MCF 10A (cell line): ENCODE data around the gene MBD2. TPM values are rescaled to one million over a fixed set of nuclear protein-coding genes. Genes with fewer than 3 reads are reported as not detected.

Experiments used
- BruUV-seq: library from RNA; stranded (reverse); fragments of 400-500 nt; replicated peaks from 2 replicates; lab custom pipeline; 2021; lab: Mats Ljungman, UMichigan
- CTCF ChIA-PET: fragments of 300-600 bp; sonication (Branson Sonifier 250); formaldehyde crosslinking; extraction: SDS; loops from one replicate; lab custom pipeline; 2021; ENCODE audit warnings: antibody characterized with exemption, inconsistent platforms; lab: Yijun Ruan, JAX
- POLR2A ChIA-PET: fragments of 300-600, 350-650 bp; sonication (Branson Sonifier 250); formaldehyde crosslinking; extraction: SDS; loops from one replicate; lab custom pipeline; 2020; ENCODE audit warnings: antibody characterized with exemption, inconsistent platforms; lab: Yijun Ruan, JAX
- DNase-seq: peaks from one replicate; pipeline ENCODE4 v3.0.0-alpha.2; 2018; ENCODE audit not compliant: unreplicated experiment
- H3K27ac Mint-ChIP-seq: one replicate; pipeline ENCODE4 v1.8.0; 2022; ENCODE audit warnings: mild to moderate bottlenecking, low read depth, mixed read lengths; ENCODE audit not compliant: unreplicated experiment
- H3K27me3 Mint-ChIP-seq: one replicate; pipeline ENCODE4 v1.8.0; 2022; ENCODE audit warnings: mixed read lengths; ENCODE audit not compliant: insufficient read depth, unreplicated experiment
- H3K36me3 Mint-ChIP-seq: one replicate; pipeline ENCODE4 v1.8.0; 2022; ENCODE audit warnings: mild to moderate bottlenecking, moderate library complexity, mixed read lengths; ENCODE audit not compliant: insufficient read depth, unreplicated experiment
- H3K4me1 Mint-ChIP-seq: one replicate; pipeline ENCODE4 v1.8.0; 2022; ENCODE audit warnings: mixed read lengths; ENCODE audit not compliant: insufficient read depth, unreplicated experiment
- H3K4me3 Mint-ChIP-seq: one replicate; pipeline ENCODE4 v1.8.0; 2022; ENCODE audit warnings: mild to moderate bottlenecking, moderate library complexity, mixed read lengths; ENCODE audit not compliant: unreplicated experiment
- H3K9me3 Mint-ChIP-seq: one replicate; pipeline ENCODE4 v1.8.0; 2022; ENCODE audit warnings: mixed read lengths; ENCODE audit not compliant: unreplicated experiment
- CTCF ChIP-seq: fragments of 200-600 bp; IDR thresholded peaks from one replicate; pipeline ENCODE4 v1.8.0; 2022; ENCODE audit warnings: antibody characterized with exemption, mild to moderate bottlenecking; ENCODE audit not compliant: unreplicated experiment
- intact Hi-C: fragments of 100-400 bp; cut with micrococcal nuclease; formaldehyde crosslinking; loops from 2 replicates; pipeline ENCODE4 v1.14.1; 2022
- total RNA-seq: library from RNA; stranded (reverse); gene quantifications from 2 replicates; pipeline ENCODE4 v1.2.3, GENCODE V29; 2022

MBD2 gene
- total RNA-seq, 1 experiment from 2014 or later: 179 TPM

- Mint-ChIP-seq H3K36me3 (peaks cover 20% of the 10 kb centered on the region), H3K4me3 (no peak overlapping the region), H3K4me1 (peaks cover 19% of the 10 kb centered on the region), H3K27me3 (no peaks in the 10 kb centered on the region), H3K9me3 (no peaks in the 10 kb centered on the region), H3K27ac (peak overlapping the region; percentile 65)
- ChIA-PET POLR2A (interaction anchor here (0.9 to 1.3 kb wide), 2 partner anchors 11 to 24 kb away, joined by 3 to 4 read pairs; no protein-coding TSS in a partner anchor), CTCF (interaction anchor here (0.5 to 1.7 kb wide), 3 partner anchors 97 to 226 kb away, joined by 3 to 8 read pairs (median 3); partner anchors contain the start of gene POLI)
- no TSS peak for BruUV-seq
- intact Hi-C loops: no loop called here
- DNase-seq: no peak
- TF ChIP-seq CTCF: no peak
Observed at GRCh38 chr18:54173250-54173649, 51.2 kb downstream of the MBD2 start.

GRCh38 chr18:54169431-54170403 is 54.8 kb downstream of the MBD2 start:
- no peaks in the 10 kb centered on the region for H3K27me3 Mint-ChIP-seq
- no peak for TF ChIP-seq CTCF
- BruUV-seq: no TSS peak
- peaks cover 19% of the 10 kb centered on the region for H3K36me3 Mint-ChIP-seq
- H3K9me3 Mint-ChIP-seq: no peaks in the 10 kb centered on the region
- H3K4me3 Mint-ChIP-seq: no peak overlapping the region
- no peak for DNase-seq
- ChIA-PET CTCF (interaction anchor here (1.8 kb wide), 1 partner anchor 102 kb away, joined by 8 read pairs; no protein-coding TSS in a partner anchor), POLR2A (interaction anchor here (0.7 to 1.0 kb wide), 2 partner anchors 9 to 977 kb away, joined by 3 to 6 read pairs; no protein-coding TSS in a partner anchor)
- intact Hi-C loops: no loop called here
- no peak overlapping the region for H3K27ac Mint-ChIP-seq
- peaks cover 11% of the 10 kb centered on the region for H3K4me1 Mint-ChIP-seq

- Mint-ChIP-seq H3K36me3 (peaks cover 46% of the 10 kb centered on the region), H3K4me1 (peaks cover 27% of the 10 kb centered on the region), H3K27ac (no peak overlapping the region), H3K4me3 (no peak overlapping the region), H3K27me3 (no peaks in the 10 kb centered on the region), H3K9me3 (no peaks in the 10 kb centered on the region)
- CTCF ChIA-PET: interaction anchor here (0.6 to 1.3 kb wide), 4 partner anchors 14 to 1275 kb away, joined by 3 read pairs; no protein-coding TSS in a partner anchor
- intact Hi-C loops: no loop called here
- TF ChIP-seq CTCF: no peak
- POLR2A ChIA-PET: interaction anchor here (1.2 to 1.6 kb wide), 2 partner anchors 12 to 15 kb away, joined by 3 read pairs; no protein-coding TSS in a partner anchor
- BruUV-seq: no TSS peak
- no peak for DNase-seq
Observed at GRCh38 chr18:54165450-54165849, 59.0 kb downstream of the MBD2 start.

- Mint-ChIP-seq H3K27ac (peak overlapping the region; percentile 64), H3K27me3 (no peaks in the 10 kb centered on the region), H3K4me3 (no peak overlapping the region), H3K36me3 (peaks cover 62% of the 10 kb centered on the region), H3K4me1 (peaks cover 18% of the 10 kb centered on the region), H3K9me3 (no peaks in the 10 kb centered on the region)
- no peak for TF ChIP-seq CTCF
- no peak for DNase-seq
- ChIA-PET POLR2A (interaction anchor here (1.0 to 2.2 kb wide), 2 partner anchors 9 to 12 kb away, joined by 3 to 6 read pairs; no protein-coding TSS in a partner anchor), CTCF (interaction anchor here (1.3 kb wide), 1 partner anchor 59 kb away, joined by 3 read pairs; no protein-coding TSS in a partner anchor)
- intact Hi-C loops: no loop called here
- BruUV-seq: no TSS peak
Observed at GRCh38 chr18:54163453-54163852, 61.0 kb downstream of the MBD2 start.
